RPMI7951 (cell line): ENCODE results near the gene TMEM258. TPM values are rescaled to one million over a fixed set of nuclear protein-coding genes. Genes with fewer than 3 reads are reported as not detected.
A peak's percentile ranks its signal among the peaks of the same experiment; 100 is the strongest.

ENCODE experiments used
- DNase-seq: peaks from one replicate; pipeline ENCODE4 v3.0.0-alpha.2; 2012; ENCODE audit warnings: low read depth
- total RNA-seq: library from RNA; depleted of rRNA; stranded (reverse); fragments of >200 nt; shearing (Covaris generic); gene quantifications from 2 replicates; pipeline ENCODE4 v1.2.3, GENCODE V29; 2014

TMEM258 gene
- total RNA-seq, 1 experiment from 2014 or later = 203 TPM

GRCh38 chr11:61820174-61820573 lies 27.8 kb upstream of the TMEM258 start:
- DNase-seq = no peak

- no peak for DNase-seq
Measured at GRCh38 chr11:61817471-61818202, 25.2 kb upstream of the TMEM258 start.

- peak; percentile 89 for DNase-seq
Measured at GRCh38 chr11:61816736-61817455, 24.5 kb upstream of the TMEM258 start, which contains the start of gene FADS1. TSS of gene FADS1 (minus strand) at chr11:61817003. CDS start at chr11:61816929, 74 bp downstream.

- peak; percentile 84 for DNase-seq
Measured at GRCh38 chr11:61815790-61816735, 23.7 kb upstream of the TMEM258 start.

- DNase-seq = peak; percentile 96
Measured at GRCh38 chr11:61814958-61815789, 22.8 kb upstream of the TMEM258 start.

- DNase-seq = peak; percentile 51
Measured at GRCh38 chr11:61814247-61814957, 22.0 kb upstream of the TMEM258 start.

- no peak for DNase-seq
Measured at GRCh38 chr11:61812736-61813411, 20.5 kb upstream of the TMEM258 start.

- DNase-seq = no peak
Measured at GRCh38 chr11:61811831-61812230, 19.4 kb upstream of the TMEM258 start.

- no peak for DNase-seq
Measured at GRCh38 chr11:61810671-61811175, 18.3 kb upstream of the TMEM258 start.

GRCh38 chr11:61806785-61807184 lies 14.4 kb upstream of the TMEM258 start:
- DNase-seq = no peak

- no peak for DNase-seq
Measured at GRCh38 chr11:61805146-61805545, 12.7 kb upstream of the TMEM258 start.

- DNase-seq = no peak
Measured at GRCh38 chr11:61803889-61804647, 11.7 kb upstream of the TMEM258 start.

GRCh38 chr11:61802605-61803004 lies 10.2 kb upstream of the TMEM258 start:
- no peak for DNase-seq

GRCh38 chr11:61800331-61801281 lies 8.2 kb upstream of the TMEM258 start:
- no peak for DNase-seq

- DNase-seq = no peak
Measured at GRCh38 chr11:61799665-61800284, 7.4 kb upstream of the TMEM258 start.

- DNase-seq = peak; percentile 78
Measured at GRCh38 chr11:61797263-61797944, 5.0 kb upstream of the TMEM258 start.
